GM12864 (cell line): ENCODE data around the gene KCNT1.

Experiments
- DNase-seq: peaks from one replicate; pipeline ENCODE4 v3.0.0-alpha.2; 2011; ENCODE audit warnings: low read depth
- H3K4me3 ChIP-seq: 2 replicates; pipeline ENCODE4 v1.5.1; 2011; ENCODE audit warnings: mild to moderate bottlenecking, low read depth, low read length, control low read depth
- TF ChIP-seq, protein P1 (sequence below): IDR thresholded peaks from 2 replicates; pipeline ENCODE4 v1.5.1; 2011; ENCODE audit warnings: low read depth, mild to moderate bottlenecking, moderate library complexity, low read length, control low read depth, inconsistent platforms; ENCODE audit errors: missing control alignments

The KCNT1 gene

DNA sequence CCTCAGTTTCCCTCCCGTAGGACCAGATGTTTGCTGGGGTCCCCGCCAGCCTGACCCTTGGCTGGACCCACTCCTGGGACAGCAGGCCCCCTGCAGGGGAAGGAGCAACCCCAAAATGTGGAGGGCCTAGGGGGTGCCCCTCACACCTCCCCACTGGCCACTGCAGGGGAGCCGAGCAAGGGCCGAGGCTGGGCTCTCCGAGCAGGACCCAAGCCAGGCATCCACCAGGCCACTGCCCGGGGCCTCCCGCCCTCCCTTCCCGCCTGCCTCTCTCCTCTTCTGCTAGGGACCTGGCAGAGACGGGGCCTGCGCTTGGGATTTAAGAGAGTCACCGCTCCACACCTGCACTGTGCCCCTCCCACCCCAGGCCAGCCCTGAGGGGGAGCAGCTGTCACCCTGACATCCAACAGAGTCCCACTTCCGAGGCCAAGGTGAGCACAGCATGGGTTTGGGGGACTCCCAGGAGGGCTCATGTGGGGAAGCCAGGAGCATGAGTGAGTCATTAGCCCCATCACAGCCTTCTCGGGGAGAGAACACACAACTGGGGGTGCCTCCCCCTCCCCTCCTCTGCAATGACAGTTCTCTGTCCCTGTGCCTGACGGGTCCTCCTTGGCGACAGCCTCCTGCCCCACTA is 18.5 kb upstream of the KCNT1 start:
- DNase-seq, result no peak
- TF ChIP-seq, protein P1, sequence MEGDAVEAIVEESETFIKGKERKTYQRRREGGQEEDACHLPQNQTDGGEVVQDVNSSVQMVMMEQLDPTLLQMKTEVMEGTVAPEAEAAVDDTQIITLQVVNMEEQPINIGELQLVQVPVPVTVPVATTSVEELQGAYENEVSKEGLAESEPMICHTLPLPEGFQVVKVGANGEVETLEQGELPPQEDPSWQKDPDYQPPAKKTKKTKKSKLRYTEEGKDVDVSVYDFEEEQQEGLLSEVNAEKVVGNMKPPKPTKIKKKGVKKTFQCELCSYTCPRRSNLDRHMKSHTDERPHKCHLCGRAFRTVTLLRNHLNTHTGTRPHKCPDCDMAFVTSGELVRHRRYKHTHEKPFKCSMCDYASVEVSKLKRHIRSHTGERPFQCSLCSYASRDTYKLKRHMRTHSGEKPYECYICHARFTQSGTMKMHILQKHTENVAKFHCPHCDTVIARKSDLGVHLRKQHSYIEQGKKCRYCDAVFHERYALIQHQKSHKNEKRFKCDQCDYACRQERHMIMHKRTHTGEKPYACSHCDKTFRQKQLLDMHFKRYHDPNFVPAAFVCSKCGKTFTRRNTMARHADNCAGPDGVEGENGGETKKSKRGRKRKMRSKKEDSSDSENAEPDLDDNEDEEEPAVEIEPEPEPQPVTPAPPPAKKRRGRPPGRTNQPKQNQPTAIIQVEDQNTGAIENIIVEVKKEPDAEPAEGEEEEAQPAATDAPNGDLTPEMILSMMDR, result no peak
- no peak overlapping the region for H3K4me3 ChIP-seq

DNA sequence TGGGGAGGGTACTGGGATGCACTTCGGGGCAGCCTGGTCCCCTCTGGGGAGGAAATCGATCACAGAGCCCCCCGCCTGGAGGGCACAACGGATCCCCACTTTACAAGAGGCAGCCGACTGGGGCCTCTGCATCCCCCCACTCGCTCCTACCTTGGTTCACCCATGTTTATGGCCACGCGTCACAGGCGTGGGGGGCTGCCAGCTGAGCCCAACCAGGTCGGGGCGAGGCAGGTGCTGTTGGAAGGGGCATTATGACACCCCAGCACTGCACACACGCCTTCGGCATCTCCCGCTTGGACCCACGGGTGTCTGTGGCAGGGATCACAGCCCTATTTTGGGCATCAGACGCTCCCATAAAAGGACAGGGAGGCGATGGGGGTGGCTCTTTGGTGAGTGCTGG is 17.3 kb upstream of the KCNT1 start:
- DNase-seq, result no peak
- no peak overlapping the region for H3K4me3 ChIP-seq
- TF ChIP-seq, protein P1, result no peak

DNA sequence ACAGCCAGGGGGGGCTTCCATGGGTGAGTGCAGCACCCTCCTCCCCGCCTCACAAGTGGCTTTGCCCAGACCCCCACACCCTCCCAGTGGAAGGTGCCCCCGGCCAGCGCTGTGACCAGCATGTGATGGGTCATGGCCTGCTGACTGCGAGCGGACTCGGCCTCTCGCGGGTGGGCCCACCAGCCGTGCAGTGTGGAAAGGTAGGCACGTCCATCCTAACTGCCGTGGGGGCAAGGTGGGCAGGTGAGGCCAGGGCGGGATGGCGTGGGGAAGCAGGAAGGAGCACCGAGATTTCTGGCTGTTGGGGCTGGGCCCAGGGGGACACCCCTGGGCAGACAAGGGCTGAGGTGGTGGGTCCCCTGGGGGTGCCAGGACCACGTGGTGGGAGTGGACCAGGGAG is 14.8 kb upstream of the KCNT1 start:
- TF ChIP-seq, protein P1, result no peak
- no peak overlapping the region for H3K4me3 ChIP-seq
- DNase-seq, result no peak

DNA sequence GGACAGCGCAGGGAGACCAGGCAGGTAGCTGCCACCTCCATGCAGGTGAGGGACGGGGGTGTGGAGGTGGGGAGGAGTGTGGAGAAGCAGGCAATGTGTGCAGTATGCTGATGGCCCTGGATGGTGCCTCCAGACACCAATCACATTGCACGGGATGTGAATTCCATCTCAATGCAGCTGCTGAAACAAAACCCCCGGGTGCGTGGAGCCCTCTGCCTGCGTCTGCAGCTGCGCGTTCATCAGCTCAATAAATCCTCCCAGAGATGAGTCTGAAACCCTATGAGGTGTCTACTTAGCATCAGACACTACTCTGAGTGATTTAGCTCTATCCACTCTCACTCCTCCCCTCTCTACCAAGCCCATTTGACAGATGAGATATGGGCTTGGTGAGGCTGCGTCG is 13.0 kb upstream of the KCNT1 start:
- TF ChIP-seq, protein P1, result no peak
- DNase-seq, result no peak
- no peak overlapping the region for H3K4me3 ChIP-seq

DNA sequence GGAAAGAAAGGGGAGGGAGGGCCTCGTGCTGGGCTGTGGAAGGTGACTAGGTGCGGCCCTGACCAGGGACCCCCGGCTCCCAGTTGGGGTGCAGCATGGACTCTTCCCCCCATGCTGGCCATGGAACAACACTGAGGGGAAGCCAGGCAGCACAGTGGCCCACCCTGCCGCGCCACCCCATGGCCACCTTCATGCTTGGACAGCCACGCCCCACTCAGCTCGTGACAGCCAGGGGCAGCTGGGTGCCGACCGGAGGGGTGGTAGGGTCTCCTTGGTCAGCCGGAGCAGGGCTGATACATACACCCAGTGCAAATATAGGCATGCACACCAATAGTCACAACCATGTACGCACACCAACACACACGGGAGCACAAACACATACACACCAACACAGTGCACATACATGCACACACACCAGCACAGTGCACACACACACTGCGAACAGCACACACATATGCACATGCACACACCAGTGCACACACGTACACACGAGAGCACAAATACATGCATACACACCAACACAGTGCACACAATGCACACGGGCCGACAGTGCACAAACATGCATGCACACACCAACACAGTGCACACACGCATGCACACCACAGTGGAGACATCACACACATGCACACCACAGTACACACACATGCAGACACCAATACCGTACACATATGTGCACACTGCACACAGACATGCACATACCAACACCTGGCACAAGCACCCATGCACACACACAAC is 11.0 kb upstream of the KCNT1 start:
- no peak for DNase-seq
- H3K4me3 ChIP-seq, result no peak overlapping the region
- TF ChIP-seq, protein P1, result no peak

DNA sequence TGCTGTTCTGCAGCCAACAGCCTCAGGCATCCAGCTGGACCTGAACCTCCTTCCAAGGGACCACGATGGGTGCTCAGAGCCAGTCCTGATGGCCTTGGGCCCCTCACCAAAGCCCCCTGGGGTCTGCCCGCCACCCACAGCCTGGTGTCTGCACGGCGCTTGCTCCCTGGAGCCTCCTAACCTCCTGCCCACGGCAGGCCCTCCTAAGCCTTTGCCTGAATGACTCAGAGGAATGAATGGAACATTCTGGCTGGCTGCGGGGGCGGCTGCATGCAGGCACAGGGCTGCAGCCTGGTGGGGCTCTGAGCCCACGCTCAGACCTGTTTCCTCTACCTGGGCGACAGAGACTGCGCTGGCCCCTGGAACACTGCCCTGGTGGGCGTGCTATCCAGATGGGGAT is 9.6 kb upstream of the KCNT1 start:
- no peak overlapping the region for H3K4me3 ChIP-seq
- DNase-seq, result no peak
- TF ChIP-seq, protein P1, result no peak

DNA sequence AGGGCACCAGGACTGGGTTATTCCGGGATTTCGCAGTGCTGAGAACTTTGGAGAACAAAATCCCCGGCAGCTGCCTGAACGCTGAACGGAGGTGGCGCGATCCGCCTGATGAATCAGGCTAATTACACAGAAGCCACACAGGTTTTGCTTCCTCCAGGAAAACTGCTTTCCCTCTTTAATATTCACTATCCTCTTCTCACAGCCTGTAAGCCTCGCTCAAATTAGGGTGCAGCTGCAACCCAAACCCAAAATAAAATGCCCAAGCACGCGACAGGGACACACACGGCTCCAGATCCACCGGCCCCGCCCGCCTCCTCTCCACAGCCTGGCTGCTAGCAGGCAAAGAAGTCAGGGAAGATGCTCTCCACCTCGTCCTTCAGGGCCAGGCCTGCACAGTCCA is 8.7 kb upstream of the KCNT1 start:
- no peak overlapping the region for H3K4me3 ChIP-seq
- TF ChIP-seq, protein P1, result no peak
- no peak for DNase-seq
